ENCODE results near the gene LRRIQ3.

- TF ChIP-seq CTCF (conservative IDR thresholded peaks at IDR 0.05; ENCODE audit: low read length): no peak
- TF ChIP-seq EZH2phosphoT487 (IDR thresholded peaks at IDR 0.05; ENCODE audit: borderline replicate concordance): no peak
These were observed 1.5 kb upstream of the LRRIQ3 start for GRCh38 chr1:74199504-74199903.
